ENCODE results near the gene PFKFB4. TPM values are rescaled to one million over a fixed set of nuclear protein-coding genes. Genes with fewer than 3 reads are reported as not detected.

Gene PFKFB4
- total and polyA plus RNA-seq, 2 of the 4 experiments (the other 2 are of a cell fraction): 16.9 to 17.0 TPM

GRCh38 chr3:48535578-48535977, 21.0 kb downstream of the PFKFB4 start:
- DNase-seq (no peak), ATAC-seq (ENCODE audit: low read depth) (no peak)
- POLR2A ChIA-PET (ENCODE audit: unreplicated experiment): no interaction called here
- TF ChIP-seq MXI1 (IDR thresholded peaks at IDR 0.05; ENCODE audit: borderline replicate concordance, low read depth, low read length) (no peak), NFE2L2 (IDR thresholded peaks at IDR 0.05; ENCODE audit: low read depth, low read length) (no peak), SMC3 (IDR thresholded peaks at IDR 0.05; ENCODE audit: low read depth, low read length) (no peak), RFX5 (IDR thresholded peaks at IDR 0.05; ENCODE audit: low read depth, low read length) (no peak), FOS (IDR thresholded peaks at IDR 0.05; ENCODE audit: low read depth, low read length) (no peak), MAFK (IDR thresholded peaks at IDR 0.05; ENCODE audit: low read depth, low read length) (no peak), ELK1 (IDR thresholded peaks at IDR 0.05; ENCODE audit: borderline replicate concordance, low read depth, low read length) (no peak), POLR2A (IDR thresholded peaks at IDR 0.05; ENCODE audit: low read depth, low read length) (no peak), MAZ (IDR thresholded peaks at IDR 0.05; ENCODE audit: borderline replicate concordance, low read depth, low read length) (no peak), BHLHE40 (IDR thresholded peaks at IDR 0.05; ENCODE audit: low read depth, low read length) (no peak), CEBPB (IDR thresholded peaks at IDR 0.05; ENCODE audit: low read depth, low read length) (no peak), RCOR1 (IDR thresholded peaks at IDR 0.05; ENCODE audit: insufficient replicate concordance, low read length) (no peak), RAD21 (IDR thresholded peaks at IDR 0.05; ENCODE audit: low read length) (no peak), CHD1 (IDR thresholded peaks at IDR 0.05; ENCODE audit: low read depth, low read length) (no peak)
- TF ChIP-seq, protein P1, sequence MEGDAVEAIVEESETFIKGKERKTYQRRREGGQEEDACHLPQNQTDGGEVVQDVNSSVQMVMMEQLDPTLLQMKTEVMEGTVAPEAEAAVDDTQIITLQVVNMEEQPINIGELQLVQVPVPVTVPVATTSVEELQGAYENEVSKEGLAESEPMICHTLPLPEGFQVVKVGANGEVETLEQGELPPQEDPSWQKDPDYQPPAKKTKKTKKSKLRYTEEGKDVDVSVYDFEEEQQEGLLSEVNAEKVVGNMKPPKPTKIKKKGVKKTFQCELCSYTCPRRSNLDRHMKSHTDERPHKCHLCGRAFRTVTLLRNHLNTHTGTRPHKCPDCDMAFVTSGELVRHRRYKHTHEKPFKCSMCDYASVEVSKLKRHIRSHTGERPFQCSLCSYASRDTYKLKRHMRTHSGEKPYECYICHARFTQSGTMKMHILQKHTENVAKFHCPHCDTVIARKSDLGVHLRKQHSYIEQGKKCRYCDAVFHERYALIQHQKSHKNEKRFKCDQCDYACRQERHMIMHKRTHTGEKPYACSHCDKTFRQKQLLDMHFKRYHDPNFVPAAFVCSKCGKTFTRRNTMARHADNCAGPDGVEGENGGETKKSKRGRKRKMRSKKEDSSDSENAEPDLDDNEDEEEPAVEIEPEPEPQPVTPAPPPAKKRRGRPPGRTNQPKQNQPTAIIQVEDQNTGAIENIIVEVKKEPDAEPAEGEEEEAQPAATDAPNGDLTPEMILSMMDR (conservative IDR thresholded peaks at IDR 0.05; ENCODE audit: low read depth, low read length): no peak
- TF ChIP-seq, protein P2, sequence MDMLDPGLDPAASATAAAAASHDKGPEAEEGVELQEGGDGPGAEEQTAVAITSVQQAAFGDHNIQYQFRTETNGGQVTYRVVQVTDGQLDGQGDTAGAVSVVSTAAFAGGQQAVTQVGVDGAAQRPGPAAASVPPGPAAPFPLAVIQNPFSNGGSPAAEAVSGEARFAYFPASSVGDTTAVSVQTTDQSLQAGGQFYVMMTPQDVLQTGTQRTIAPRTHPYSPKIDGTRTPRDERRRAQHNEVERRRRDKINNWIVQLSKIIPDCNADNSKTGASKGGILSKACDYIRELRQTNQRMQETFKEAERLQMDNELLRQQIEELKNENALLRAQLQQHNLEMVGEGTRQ (IDR thresholded peaks at IDR 0.05; ENCODE audit: low read depth, low read length): no peak
- Histone ChIP-seq H3K18ac (ENCODE audit: low read depth, low read length) (no peak overlapping the region), H3K4me1 (ENCODE audit: control insufficient read depth, insufficient read depth, low read length) (no peaks in the 10 kb centered on the region), H2BK120ac (ENCODE audit: low read depth, low read length) (no peak overlapping the region), H2BK5ac (ENCODE audit: low read depth, low read length, poor library complexity, severe bottlenecking) (no peak overlapping the region), H2AFZ (replicated peaks; ENCODE audit: low read length, poor library complexity) (no peak overlapping the region), H2BK20ac (ENCODE audit: low read depth, low read length) (no peak overlapping the region), H3K4ac (ENCODE audit: low read depth, low read length) (no peak overlapping the region), H3K23ac (ENCODE audit: low read depth, low read length) (no peak overlapping the region), H3K27ac (ENCODE audit: insufficient read depth, low read length) (no peak overlapping the region), H2BK15ac (ENCODE audit: low read depth, low read length) (no peak overlapping the region), H4K8ac (ENCODE audit: low read depth in 2 of 2, low read length in 2 of 2) (no peak overlapping the region), H3K9ac (ENCODE audit: low read depth, low read length) (no peak overlapping the region), H2AK5ac (ENCODE audit: low read depth, low read length) (no peak overlapping the region), H3K79me1 (ENCODE audit: low read depth in 1 of 2, low read length in 2 of 2) (peaks cover 0 to 4% of the 10 kb centered on the region in 2 experiments; a peak in 2 of 4 replicates), H3K14ac (replicated peaks; ENCODE audit: low read depth, low read length) (no peak overlapping the region), H3K4me2 (ENCODE audit: low read depth, low read length) (no peak overlapping the region), H4K20me1 (ENCODE audit: insufficient read depth, low read length) (no peaks in the 10 kb centered on the region; the same call in 1 of the 2 replicates), H3K9me1 (ENCODE audit: insufficient read depth, low read length) (peaks cover 5% of the 10 kb centered on the region; the same call in 1 of the 2 replicates), H4K5ac (ENCODE audit: low read depth, low read length) (no peak overlapping the region), H3K27me3 (ENCODE audit: control insufficient read depth, insufficient read depth, low read length) (no peaks in the 10 kb centered on the region), H4K91ac (ENCODE audit: insufficient read depth, low read depth, low read length) (no peak overlapping the region), H3K56ac (ENCODE audit: extremely low read depth, insufficient read depth, low read length) (no peak overlapping the region), H3K4me3 (ENCODE audit: insufficient read depth, low read depth, low read length) (no peak overlapping the region), H3K36me3 (ENCODE audit: control insufficient read depth, insufficient read depth, low read length) (peaks cover 51% of the 10 kb centered on the region), H3K9me3 (ENCODE audit: control insufficient read depth, insufficient read depth, low read length) (no peaks in the 10 kb centered on the region), H2AK9ac (replicated peaks; ENCODE audit: low read depth, low read length, poor library complexity) (no peak overlapping the region)
- BruUV-seq (replicated peaks): no TSS peak
- CTCF ChIA-PET: no interaction called here
- in situ Hi-C loops (cut with MboI; ENCODE audit: low sequenced_read_pairs) (no loop called here), intact Hi-C loops (cut with micrococcal nuclease) (no loop called here), dilution Hi-C loops (cut with HindIII; ENCODE audit: low sequenced_read_pairs, unreplicated experiment) (no loop called here)
- 86% methylated on average over 3 of the region's 4 CpGs; no CpG with 5 or more reads in 1 of the 2 experiments for WGBS, 2 experiments (ENCODE audit: extremely low coverage in 2 of 2, insufficient read length in 1 of 2)
